ENCODE data around the gene BICDL2. TPM values are rescaled to one million over a fixed set of nuclear protein-coding genes. Genes with fewer than 3 reads are reported as not detected.

BICDL2 gene
- polyA plus RNA-seq, 1 donor from 2014 or later, result 0.37 TPM

Small RNA genes within 50 kb of the gene (small RNA-seq; reads per million reads assigned to genes)
- 0 reads per million in 3 experiments for gene LINC00514
- 0.07 to 2.8 (median 0.10) reads per million in 3 experiments for gene RNU1-22P

Other genes starting within 250 kb of the BICDL2 start
- gene PRSS33, start 249.4 kb downstream of the BICDL2 start, polyA plus RNA-seq, result not detected in 2 replicates
- not detected in 2 replicates for gene PRSS41, start 238.5 kb downstream of the BICDL2 start, polyA plus RNA-seq
- not detected in 2 replicates for gene PRSS21, start 219.7 kb downstream of the BICDL2 start, polyA plus RNA-seq
- gene ZG16B, start 206.6 kb downstream of the BICDL2 start, polyA plus RNA-seq, result not detected in 2 replicates
- not detected in 2 replicates for gene PRSS22, start 178.8 kb downstream of the BICDL2 start, polyA plus RNA-seq
- 193 and 211 TPM in 2 replicates for gene FLYWCH2, start 153.7 kb downstream of the BICDL2 start, polyA plus RNA-seq
- 33.0 and 41.4 TPM in 2 replicates for gene FLYWCH1, start 125.0 kb downstream of the BICDL2 start, polyA plus RNA-seq
- gene KREMEN2, start 72.7 kb downstream of the BICDL2 start, polyA plus RNA-seq, result 0.71 TPM in 1 of 2 replicates, not detected in the other
- 47.8 and 55.8 TPM in 2 replicates for gene PAQR4, start 67.6 kb downstream of the BICDL2 start, polyA plus RNA-seq
- gene PKMYT1, start 56.5 kb downstream of the BICDL2 start, polyA plus RNA-seq, result 2.9 and 5.9 TPM in 2 replicates
- not detected in 2 replicates for gene CLDN9, start 24.0 kb downstream of the BICDL2 start, polyA plus RNA-seq
- gene CLDN6, start 18.8 kb downstream of the BICDL2 start, polyA plus RNA-seq, result 1.1 TPM in 1 of 2 replicates, not detected in the other
- 2.0 and 2.3 TPM in 2 replicates for gene TNFRSF12A, start 16.6 kb downstream of the BICDL2 start, polyA plus RNA-seq
- 19.0 and 23.7 TPM in 2 replicates for gene HCFC1R1, start 13.0 kb downstream of the BICDL2 start, polyA plus RNA-seq
- 11.4 and 23.0 TPM in 2 replicates for gene THOC6, start 12.9 kb downstream of the BICDL2 start, polyA plus RNA-seq
- not detected in 2 replicates for gene MMP25, start 9.6 kb upstream of the BICDL2 start, polyA plus RNA-seq
- gene IL32, start 28.7 kb upstream of the BICDL2 start, polyA plus RNA-seq, result not detected in 2 replicates
- gene ZSCAN10, start 62.4 kb upstream of the BICDL2 start, polyA plus RNA-seq, result 0.10 TPM in 1 of 2 replicates, not detected in the other
- 30.0 and 39.4 TPM in 2 replicates for gene ZNF205, start 75.6 kb upstream of the BICDL2 start, polyA plus RNA-seq
- gene ZNF213, start 98.1 kb upstream of the BICDL2 start, polyA plus RNA-seq, result 5.1 and 9.8 TPM in 2 replicates
- 2.5 and 2.7 TPM in 2 replicates for gene OR1F1, start 151.3 kb upstream of the BICDL2 start, polyA plus RNA-seq
- gene ZNF200, start 198.2 kb upstream of the BICDL2 start, polyA plus RNA-seq, result 20.8 and 23.0 TPM in 2 replicates
- gene MEFV, start 219.7 kb upstream of the BICDL2 start, polyA plus RNA-seq, result not detected in 2 replicates
- gene ZNF263, start 246.5 kb upstream of the BICDL2 start, polyA plus RNA-seq, result 65.4 and 88.4 TPM in 2 replicates